ENCODE data around the gene ALLC.

ALLC gene

DNA sequence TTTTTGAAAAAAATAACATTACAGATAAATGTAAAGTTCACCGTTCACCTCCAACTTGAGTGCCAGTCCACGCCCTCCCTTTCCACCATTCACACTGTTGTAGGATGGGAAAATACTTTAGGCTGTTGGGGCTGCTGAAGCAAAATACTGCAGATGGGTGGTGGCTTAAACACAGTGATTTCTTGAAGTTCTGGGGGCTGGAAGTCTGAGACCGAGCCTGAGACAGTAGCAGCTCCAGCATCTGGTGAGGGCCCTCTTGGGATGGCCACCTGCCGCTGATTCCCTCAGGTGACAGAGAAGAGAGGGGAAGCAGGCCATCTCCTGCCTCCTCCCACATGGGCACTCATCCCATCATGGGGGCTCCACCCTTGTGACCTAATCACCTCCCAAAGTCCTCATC is 17.7 kb downstream of the ALLC start:
- no peak overlapping the region for H3K4me3 ChIP-seq (ENCODE audit: low read depth, low read length)

DNA sequence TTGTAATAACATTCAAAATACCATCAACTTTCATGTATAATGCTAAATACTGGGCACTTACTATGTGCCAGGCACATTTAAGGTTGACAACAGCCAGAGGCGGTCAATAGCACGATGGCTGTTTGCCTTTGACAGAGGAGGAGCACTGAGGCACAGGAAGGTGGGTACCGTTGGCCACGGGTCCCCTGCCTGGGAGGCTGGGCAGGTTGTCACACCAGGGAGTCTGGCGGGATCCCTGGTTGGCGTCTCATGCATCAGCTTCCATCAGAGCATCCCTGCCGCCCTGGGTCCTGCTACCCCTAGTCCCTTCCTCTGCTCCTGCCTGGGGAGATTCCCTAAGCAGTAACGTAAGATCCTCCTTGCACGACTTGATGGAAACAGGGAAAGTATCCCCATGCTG is 19.4 kb downstream of the ALLC start:
- no peak overlapping the region for H3K4me3 ChIP-seq (ENCODE audit: low read depth, low read length)

DNA sequence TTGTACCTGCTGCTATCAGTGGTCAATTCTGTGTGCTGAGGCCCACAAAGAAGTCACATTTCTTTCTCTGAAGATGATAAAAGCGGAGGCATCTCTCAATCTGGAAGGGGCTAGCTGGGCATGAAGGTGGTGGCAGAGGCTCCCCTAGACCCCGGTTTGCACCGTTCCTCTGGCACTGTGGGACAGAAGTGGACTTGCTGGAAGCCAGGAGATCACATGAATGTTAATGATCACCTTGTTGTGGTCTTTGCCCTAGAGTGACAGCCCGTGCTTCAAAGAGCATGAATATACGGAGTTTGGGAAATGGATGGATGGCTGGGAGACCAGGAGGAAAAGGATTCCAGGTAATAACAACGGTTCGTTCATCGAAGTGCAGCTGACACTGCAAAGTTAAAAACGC is 20.2 kb downstream of the ALLC start:
- no peak overlapping the region for H3K4me3 ChIP-seq (ENCODE audit: low read depth, low read length)

DNA sequence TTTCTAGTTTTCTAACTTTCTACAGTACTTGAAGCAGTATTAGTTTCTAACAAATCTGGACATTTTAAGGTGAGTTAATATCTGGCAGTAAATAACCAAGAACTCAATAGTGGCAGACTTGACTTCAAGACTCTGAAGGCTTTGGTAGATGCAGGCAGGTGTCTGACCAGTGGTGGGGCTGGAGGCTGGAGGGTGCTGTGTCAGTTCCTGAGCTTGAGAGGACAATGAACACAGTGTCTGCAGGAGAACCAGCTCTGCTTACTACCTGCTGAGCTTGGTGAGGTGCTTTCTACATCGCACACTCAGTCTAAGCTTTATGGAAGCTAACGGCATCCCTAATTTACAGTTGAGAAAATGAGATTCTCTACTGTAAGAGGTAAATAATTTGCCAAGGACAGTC is 21.2 kb downstream of the ALLC start:
- no peak overlapping the region for H3K4me3 ChIP-seq (ENCODE audit: low read depth, low read length)

DNA sequence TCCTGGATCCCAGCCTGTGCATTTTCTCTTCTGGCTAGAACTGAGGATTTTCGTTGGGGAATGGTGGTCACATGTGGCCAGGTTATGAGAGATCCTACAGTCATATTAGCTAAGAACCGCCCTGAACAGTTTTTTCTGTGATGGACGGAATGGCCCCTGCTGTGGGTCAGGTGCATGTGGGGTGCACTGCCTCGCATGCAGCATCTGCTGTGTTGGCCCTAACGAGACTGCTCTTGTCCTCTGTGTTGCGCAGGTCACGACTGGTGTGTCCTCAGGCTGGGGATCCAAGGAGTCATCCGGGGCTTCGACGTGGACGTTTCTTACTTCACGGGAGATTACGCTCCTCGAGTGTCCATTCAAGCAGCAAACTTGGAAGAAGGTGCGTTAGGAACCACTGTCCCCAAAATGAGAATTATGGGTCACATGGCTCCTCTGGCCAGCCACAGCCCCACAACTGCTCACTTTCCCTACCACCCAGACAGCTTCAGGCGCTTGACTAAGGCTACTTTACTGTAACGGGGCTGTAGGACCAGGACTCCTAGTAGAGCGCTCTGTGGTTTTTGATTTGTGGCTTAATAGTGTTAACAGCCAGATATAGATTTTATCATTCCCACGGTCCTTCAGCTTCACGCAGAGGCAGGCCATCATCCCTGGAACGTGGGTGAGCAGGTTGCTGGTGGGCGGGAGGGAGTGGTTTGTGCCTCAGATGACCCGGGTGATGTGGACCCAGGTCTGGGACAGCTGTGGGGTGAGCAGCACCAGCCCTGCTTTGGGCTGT is 21.8 kb downstream of the ALLC start:
- no peak overlapping the region for H3K4me3 ChIP-seq (ENCODE audit: low read depth, low read length)

DNA sequence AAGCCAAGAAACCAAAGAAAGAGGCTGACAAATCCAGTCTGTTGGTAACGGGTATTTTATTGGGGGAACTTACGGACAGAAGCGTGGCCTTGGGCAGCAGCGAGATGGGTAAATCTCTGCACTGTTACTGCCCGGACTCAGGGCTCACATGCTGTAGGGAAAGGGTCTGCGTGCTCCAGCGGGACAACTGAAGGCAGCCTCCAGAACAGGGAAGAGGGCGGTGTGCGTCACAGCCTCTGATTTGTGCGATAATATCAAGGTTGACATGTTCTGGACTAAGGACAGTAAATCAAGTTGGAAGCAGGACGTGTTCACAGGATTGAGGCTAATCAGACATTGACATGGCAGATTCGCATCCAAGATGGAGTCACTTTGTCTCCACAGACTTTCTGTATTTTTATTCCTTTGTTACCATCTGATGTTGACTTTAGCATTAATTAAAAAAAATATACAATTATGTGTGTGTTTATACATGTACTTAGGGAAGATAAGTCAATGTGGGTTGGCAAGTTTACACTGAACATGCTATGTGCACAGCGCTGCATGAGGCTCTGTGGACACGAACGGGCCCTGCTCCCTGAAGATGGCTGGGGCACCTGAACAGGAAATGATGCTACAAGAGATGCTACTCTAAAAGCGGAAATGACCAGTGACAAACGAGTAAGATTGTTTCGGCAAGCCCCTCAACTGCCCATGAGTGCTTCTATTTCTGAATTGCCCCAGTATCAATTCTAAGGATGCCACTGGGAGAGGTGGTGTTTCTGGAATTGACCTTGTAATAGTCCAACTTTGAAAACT is 22.7 kb downstream of the ALLC start:
- no peak overlapping the region for H3K4me3 ChIP-seq (ENCODE audit: low read depth, low read length)

DNA sequence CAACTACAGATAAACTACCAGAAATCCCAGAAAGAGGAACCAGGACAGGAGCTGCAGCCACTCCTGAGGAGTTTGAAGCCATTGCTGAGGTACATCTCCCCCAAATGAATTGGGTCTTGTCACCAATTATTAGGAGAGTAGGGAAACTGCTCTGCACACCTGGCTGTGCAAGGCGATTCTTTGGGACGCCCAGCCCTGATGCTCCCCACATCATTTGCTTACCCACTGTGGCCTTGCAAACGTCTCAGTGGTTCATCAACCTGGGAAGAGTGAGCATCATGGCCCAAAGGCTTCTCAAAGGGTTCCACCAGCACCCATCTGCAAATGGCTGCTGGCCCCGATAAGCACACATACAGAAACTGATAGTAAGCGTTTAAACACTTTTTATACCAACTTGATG is 23.6 kb downstream of the ALLC start:
- H3K4me3 ChIP-seq (ENCODE audit: low read depth, low read length): no peak overlapping the region

DNA sequence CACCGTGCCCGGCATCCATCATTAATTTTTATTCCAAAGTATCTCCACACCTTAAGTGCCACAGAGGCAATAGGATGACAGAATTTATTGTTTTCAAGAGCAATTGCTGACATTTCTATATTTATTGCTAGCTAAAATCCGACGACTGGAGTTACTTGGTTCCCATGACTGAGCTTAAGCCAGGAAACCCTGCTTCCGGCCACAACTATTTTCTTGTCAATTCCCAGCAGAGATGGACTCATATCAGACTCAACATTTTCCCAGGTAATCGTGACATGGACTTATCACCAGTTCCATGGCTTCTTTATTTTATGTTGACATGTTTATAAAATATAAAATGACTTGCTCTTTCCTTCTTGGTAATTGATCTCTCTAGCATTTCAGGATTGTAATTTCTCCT is 24.8 kb downstream of the ALLC start:
- H3K4me3 ChIP-seq (ENCODE audit: low read depth, low read length): no peak overlapping the region

DNA sequence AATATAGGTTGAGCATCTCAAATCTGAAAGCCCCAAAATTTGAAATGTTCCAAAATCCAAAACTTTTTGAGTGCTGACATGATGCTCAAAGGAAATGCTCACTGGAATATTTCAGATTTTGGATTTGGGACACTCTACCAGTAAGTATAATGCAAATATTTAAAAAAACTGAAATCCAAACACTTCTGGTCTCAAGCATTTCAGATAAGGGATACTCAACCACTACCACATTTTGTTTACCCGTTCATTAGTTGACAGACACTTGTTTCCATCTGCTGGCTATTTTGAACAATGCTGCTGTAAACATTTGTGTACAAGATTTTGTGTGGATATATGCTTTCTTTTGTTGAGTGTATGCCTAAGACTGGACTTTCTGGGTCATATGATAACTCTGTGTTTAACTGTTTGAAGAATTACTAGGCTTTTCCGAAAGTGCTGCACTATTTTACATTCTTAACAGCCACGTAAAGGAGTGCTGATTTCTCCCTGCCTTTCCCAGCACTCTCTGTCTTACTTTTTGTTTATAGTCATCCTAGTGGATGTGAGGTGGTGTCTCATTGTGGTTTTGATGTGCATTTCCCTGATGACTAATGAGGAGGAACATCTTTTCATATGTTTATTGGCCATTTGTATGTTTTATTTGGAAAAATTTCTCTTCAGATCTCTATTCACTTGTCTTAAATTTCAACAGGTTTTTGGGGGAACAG is 25.9 kb downstream of the ALLC start:
- H3K4me3 ChIP-seq (ENCODE audit: low read depth, low read length): no peak overlapping the region

DNA sequence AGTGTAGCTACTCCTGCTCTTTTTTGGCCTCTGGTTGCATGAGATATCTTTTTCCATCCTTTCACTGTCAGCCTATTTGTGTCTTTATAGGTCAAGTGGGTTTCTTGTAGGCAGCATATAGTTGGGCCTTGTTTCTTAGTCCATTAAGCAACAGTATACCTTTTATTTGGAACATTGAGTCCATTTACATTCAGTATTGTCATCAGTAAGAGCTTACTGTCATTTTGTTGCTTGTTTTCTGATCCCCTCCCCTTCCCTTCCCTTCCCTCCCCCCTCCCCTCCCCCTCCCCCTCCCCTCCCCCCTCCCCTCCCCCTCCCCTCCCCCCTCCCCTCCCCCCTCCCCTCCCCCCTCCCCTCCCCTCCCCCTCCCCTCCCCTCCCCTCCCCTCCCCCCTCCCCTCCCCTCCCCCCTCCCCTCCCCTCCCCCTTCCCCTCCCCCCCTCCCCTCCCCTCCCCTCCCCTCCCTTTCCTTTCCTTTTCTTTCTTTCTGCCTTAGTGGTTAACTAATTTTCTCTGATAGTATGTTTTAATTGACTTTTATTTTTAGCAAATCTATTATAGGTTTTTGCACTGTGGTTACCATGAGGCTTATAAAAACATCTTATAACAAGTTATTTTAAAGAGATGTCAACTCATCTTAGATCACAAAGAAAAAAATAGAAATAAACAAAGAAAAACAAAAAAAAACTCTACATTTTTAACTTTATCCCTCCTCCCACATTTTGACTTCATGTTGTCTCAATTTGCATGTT is 32.2 kb downstream of the ALLC start:
- H3K4me3 ChIP-seq (ENCODE audit: low read depth, low read length): no peak overlapping the region

DNA sequence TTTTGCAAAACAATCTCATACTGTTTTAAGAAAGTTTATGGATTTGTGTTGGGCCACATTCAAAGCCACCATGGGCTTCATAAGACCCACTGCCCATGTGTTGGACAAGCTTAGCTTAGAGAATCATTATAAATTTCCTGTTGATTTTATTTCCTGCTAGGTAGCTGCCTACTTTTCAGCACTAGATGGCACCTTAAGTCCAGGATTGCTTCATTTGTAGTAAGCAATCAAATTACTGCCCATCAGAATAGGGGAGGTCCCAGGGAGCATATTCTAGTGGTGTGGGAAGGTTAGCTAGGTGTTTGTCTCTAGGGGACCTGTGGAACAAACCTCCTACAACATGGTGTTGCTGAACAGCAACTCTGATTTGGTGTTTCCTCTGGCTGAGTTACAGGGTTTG is 34.4 kb downstream of the ALLC start:
- H3K4me3 ChIP-seq (ENCODE audit: low read depth, low read length): no peak overlapping the region

DNA sequence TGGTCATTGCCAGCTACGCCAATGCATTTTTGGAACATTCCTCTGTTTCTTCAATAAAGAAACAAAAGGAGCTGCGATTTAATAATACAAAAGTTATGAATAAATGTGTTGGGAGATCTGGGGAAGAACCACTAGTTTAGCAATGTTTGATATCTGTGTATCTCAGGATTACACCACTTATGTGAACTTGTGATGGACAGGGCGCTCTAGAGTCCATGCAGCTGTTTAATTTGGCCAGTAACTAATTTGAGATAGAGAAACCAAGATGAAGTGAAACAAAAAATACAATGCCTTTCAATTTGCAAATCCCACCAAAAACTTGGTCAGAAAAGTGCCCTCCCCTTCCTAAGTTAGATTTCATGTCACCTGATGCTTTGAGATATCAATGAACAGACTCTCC is 38.5 kb downstream of the ALLC start:
- no peak overlapping the region for H3K4me3 ChIP-seq (ENCODE audit: low read depth, low read length)

DNA sequence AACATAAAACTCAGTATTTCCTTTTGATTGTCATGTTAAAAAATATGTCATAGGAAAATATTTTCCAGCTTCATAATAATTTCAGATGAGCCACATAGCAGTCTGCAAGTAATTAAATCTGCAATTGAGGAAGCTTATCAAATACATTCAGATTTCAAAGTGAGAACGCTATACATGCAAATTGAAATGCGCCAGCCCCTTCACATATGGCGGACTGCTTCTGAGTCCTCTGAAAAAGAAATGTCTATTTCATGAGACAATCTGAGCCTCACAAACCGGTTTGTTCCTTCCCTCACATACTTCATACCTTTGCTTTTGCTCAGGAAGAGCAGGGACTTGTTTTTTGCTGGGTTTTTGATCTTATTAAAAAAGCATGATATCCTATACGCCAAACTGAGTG is 43.1 kb downstream of the ALLC start:
- H3K4me3 ChIP-seq (ENCODE audit: low read depth, low read length): no peak overlapping the region

DNA sequence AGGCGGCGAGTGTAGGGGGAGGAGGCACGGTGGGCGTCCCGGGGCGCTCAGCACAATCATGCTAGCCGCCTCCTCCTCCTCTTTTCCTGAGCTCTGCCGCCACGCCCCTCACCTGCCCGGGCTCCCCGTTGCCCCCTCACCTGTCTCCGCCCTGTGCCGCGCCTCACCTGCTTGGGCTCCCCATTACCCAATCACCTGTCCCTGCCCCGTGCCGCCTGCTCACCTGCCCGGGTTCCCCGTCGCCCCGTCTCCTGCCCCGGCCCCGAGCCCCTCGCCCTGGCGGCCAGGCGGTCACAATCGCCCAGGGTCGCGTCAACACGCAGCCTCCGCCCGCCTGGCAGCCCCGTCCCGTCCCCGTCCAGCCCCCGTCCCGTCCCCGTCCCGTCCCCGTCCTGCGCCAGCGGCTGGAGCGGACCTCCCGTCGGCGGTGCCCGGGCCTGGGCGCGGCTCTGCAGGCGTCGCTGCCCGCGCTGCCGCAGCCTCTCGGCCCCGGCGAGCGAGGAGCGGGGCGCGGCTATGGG is 45.3 kb downstream of the ALLC start, which contains the start of gene DCDC2C:
TSS of gene DCDC2C (plus strand) at position 340 of the 521 bp plus-strand sequence. CDS start at position 517, 177 bp downstream.
- no peak within 1 kb of the TSS for H3K4me3 ChIP-seq (ENCODE audit: low read depth, low read length)

DNA sequence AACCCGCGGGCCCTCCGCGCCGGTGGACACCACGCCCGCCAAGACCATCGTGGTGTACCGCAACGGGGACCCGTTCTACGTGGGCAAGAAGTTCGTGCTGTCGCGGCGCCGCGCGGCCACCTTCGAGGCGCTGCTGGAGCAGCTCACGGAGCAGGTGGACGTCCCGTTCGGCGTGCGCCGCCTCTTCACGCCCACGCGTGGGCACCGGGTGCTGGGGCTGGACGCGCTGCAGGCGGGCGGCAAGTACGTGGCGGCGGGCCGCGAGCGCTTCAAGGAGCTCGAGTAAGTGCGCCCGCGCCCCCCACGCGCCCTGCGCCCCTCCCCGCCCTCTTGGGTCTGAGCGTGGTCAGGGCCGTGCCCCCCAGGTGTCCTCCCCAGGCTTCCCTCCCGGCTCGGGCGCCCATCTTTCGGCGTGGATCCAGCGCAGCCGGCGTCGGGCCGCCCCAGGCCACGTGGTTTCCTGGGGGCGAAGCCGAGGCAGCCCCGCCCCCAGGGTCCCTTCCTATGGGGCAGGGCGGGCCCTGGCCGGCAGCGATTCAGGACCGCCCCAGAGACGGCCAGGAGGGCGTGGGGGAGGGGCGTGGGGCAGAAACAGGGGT is 45.9 kb downstream of the ALLC start:
- no peak overlapping the region for H3K4me3 ChIP-seq (ENCODE audit: low read depth, low read length)

DNA sequence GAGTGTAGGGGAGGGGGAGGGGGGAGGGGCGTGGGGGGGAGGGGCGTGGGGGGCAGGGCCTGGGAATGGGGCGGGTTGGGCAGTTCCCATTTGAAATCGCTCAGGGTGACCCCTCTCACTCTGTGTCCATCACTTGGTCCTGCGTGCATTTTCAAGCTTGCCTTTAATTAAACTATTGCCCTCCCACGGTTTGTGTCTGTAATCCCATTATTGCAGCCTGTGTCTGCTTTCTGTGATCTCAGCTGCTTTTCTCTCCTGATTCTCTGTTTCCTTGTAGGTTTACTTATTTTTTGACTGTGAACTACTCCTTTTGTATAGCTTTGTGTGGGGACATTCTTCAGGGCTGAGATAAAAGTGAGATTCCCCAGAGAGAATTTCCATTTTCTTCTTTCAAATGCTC is 46.7 kb downstream of the ALLC start:
- H3K4me3 ChIP-seq (ENCODE audit: low read depth, low read length): no peak overlapping the region

DNA sequence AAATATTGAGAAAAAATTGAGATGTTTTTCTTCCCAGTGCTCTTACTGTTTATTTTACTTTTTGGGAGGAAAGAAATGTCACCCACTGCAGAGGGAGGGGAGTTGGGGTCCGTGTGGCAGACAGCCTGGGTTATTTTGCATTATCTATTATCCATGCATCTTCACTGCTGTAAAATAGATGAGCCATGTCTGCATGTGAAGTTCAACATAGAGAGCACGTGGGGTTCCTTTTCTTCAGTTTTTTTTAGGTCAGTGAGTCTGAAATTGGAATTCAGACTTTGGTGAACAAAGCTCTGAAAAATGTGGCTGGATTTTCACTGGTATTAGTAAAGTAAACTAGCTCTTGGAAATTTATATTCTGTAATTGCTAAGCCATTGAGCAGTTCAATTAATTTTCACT is 47.8 kb downstream of the ALLC start:
- no peak overlapping the region for H3K4me3 ChIP-seq (ENCODE audit: low read depth, low read length)

DNA sequence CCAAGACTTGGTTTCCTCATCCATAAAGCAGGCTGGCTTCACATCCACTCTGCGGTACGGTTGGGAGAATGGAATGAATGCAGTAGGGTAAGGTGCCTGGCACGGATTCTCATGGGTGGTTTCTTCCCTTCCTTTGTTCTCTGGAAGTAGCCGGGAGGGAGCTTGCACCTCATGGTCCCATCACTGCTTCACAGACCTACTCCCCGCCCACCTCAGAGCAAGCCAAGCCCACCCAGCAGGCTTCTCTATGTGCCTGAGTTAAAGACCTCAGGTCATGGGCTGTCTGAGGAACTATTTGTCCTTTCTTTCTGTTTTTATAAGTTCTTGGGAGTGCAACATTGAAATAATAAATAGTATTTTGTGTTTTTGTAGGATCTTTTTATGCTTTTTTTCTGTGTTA is 48.9 kb downstream of the ALLC start:
- no peak overlapping the region for H3K4me3 ChIP-seq (ENCODE audit: low read depth, low read length)

DNA sequence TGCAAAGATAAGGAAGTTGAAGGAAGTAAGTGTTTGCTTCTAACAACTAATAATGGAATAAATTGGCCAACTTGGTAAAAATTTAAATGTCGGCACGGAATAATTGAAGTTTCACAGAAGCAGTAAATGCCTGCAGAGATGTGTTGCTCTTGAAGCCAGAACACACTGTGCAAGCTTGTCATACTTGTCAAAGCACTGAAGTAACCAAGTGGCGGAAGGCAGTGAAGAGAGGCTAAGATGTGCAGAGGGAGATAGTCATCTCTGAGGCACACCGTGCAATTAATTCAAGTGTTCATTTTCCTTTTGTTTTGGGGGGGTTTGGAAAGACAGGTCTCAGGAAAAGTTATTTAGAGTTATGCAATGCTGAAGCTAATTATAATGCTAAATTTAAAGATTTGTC is 50.6 kb downstream of the ALLC start:
- H3K4me3 ChIP-seq (ENCODE audit: low read depth, low read length): no peak overlapping the region

DNA sequence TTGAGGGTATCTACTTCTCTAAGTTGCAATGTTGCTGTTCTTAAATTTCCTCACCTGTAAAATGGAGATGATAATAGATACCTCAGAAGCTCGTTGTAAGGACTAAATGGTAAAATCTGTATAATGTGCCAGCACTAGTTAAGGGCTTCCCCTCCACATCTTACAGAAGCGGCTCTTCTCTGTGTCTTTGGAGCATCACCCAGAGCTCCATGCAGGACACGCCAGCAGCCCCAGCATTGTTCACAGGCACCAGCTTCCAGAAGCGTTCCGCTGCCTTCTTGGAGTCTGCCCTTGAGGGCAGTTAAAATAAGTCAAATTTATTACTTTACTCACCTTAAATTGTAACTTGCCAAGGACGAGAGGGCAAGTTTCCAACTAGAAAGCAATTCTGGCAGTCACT is 51.2 kb downstream of the ALLC start:
- no peak overlapping the region for H3K4me3 ChIP-seq (ENCODE audit: low read depth, low read length)

All from iPS-11a (cell line).